ENCODE data around the gene BMPR1A.

DNA sequence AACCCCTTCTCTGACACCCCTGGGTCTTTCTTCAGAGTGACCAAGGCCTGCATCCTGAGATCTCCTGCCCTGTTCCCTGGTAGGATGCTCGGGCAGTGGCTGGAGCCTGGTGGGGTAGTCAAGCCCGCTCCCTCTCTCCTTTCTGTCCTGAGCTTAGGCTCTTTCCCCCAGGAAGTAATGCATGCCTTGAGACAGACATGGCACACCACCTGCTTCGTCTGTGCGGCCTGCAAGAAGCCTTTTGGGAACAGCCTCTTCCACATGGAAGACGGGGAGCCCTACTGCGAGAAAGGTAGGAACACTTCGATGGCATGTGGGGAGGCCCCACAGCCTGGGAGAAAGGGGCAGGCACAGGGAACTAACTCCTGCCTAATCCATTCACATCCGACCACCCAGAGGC is 37.9 kb upstream of the BMPR1A start:
- TF ChIP-seq, protein P1, sequence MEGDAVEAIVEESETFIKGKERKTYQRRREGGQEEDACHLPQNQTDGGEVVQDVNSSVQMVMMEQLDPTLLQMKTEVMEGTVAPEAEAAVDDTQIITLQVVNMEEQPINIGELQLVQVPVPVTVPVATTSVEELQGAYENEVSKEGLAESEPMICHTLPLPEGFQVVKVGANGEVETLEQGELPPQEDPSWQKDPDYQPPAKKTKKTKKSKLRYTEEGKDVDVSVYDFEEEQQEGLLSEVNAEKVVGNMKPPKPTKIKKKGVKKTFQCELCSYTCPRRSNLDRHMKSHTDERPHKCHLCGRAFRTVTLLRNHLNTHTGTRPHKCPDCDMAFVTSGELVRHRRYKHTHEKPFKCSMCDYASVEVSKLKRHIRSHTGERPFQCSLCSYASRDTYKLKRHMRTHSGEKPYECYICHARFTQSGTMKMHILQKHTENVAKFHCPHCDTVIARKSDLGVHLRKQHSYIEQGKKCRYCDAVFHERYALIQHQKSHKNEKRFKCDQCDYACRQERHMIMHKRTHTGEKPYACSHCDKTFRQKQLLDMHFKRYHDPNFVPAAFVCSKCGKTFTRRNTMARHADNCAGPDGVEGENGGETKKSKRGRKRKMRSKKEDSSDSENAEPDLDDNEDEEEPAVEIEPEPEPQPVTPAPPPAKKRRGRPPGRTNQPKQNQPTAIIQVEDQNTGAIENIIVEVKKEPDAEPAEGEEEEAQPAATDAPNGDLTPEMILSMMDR (IDR thresholded peaks at IDR 0.05): no peak
- TF ChIP-seq POLR2A (IDR thresholded peaks at IDR 0.05): no peak
- no peak for TF ChIP-seq POLR2AphosphoS5 (IDR thresholded peaks at IDR 0.05)
- no peak for TF ChIP-seq EP300 (IDR thresholded peaks at IDR 0.05)
